ENCODE data around the gene ANKRD1.

The ANKRD1 gene

DNA sequence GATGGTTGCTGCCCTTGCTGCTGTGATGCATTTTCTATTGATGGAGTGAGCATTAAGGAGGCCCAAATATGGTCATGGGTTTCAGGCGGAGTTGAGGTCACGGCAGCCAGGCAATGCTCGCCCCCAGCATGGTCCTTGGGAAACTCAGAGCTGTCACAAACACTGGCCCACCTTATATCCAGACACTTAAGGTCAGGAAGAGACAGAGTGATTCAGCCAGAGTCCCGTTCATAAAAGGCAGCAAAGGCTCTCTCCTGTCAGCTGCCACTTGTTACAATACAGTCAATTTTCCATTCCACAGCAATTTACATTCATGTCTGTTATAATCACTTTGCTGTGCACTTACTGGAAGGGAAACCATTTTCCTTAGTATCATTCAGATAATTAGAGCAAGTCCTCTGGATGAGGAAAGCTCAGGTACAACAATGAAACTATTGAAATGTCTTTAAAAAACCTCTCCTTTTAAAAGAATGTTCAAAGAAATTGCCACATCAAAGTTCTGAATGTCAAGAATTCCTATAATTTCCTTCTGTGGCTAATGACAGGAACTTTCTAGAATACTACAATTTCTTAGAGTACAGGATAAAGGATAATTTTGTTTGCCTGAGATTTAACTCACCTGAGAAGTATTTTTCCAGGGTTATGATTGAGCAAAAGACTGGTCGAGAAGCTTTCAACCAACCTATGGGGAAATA is 14.8 kb upstream of the ANKRD1 start:
- no peak for DNase-seq (ENCODE audit: low read depth)

GRCh38 chr10:90930971-90931871 is 10.3 kb upstream of the ANKRD1 start:
- DNase-seq (ENCODE audit: low read depth), result peak; percentile 72

- DNase-seq (ENCODE audit: low read depth), result peak; percentile 16
Measured at GRCh38 chr10:90930070-90930837, 9.4 kb upstream of the ANKRD1 start.

DNA sequence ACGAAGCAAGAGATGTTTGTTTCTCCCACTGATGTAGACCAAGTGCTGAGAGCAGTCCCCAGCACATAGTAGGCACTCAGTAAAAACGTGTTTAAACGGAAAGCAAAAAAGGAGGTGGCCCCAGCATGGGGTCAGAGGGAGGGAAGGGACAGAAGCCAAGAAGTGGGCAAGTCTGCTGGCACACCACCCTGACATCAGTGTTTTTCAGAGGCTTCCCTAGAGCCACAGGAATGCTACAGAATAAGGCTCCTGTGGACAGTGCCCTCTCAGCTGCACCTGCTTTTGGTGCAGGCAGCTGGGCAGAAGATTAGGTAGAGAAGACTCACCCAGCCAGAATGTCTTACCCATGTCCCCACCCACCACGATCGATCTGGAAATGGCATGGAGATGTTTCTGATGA is 8.3 kb upstream of the ANKRD1 start:
- DNase-seq (ENCODE audit: low read depth), result no peak

GRCh38 chr10:90927293-90927692 is 6.4 kb upstream of the ANKRD1 start:
- DNase-seq (ENCODE audit: low read depth), result no peak

- DNase-seq (ENCODE audit: low read depth), result no peak
Measured at GRCh38 chr10:90925079-90926029, 4.5 kb upstream of the ANKRD1 start.

- DNase-seq (ENCODE audit: low read depth), result no peak
Measured at GRCh38 chr10:90924552-90924951, 3.7 kb upstream of the ANKRD1 start.

- no peak for DNase-seq (ENCODE audit: low read depth)
Measured at GRCh38 chr10:90923111-90923731, 2.3 kb upstream of the ANKRD1 start.

DNA sequence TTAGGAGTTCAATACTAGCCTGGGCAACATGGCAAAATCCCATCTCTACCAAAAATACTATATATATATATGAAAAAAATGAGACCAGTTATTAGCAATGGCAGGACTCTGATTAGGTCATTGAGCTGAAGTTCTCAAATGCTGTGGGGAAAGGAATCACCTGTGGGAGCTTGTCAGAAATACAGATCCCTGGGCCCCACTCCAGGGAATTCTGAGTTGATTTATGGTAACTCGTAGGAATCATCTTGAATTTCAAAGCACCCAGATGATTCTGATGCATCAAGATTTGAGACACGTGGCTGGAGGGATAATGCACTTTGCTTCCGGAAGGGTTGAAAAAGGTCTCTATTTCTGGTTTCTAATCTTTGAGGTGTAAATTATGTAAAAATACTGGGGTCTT is 1.0 kb upstream of the ANKRD1 start:
- DNase-seq (ENCODE audit: low read depth), result no peak

GRCh38 chr10:90919683-90920574 is 958 bp downstream of the ANKRD1 start:
- no peak for DNase-seq (ENCODE audit: low read depth)

GRCh38 chr10:90917968-90918318 is 2.9 kb downstream of the ANKRD1 start:
- no peak for DNase-seq (ENCODE audit: low read depth)

- DNase-seq (ENCODE audit: low read depth), result no peak
Measured at GRCh38 chr10:90917238-90917967, 3.5 kb downstream of the ANKRD1 start.

- no peak for DNase-seq (ENCODE audit: low read depth)
Measured at GRCh38 chr10:90916392-90917237, 4.3 kb downstream of the ANKRD1 start.

DNA sequence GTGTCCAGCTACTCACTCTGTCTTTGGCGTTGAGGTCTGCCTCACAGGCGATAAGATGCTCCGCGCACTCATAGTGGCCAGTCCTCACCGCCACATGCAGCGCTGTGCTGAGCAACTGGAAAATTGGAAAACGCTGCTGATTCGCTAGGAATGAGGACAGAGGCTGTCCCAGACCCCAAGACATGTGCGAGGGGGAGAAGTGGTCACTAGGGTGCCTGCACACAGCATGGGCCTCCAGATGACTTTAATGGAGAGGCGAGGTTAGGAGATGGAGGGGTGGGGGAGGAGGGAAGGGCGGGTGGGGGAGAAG is 5.2 kb downstream of the ANKRD1 start:
- DNase-seq (ENCODE audit: low read depth), result no peak

GRCh38 chr10:90914992-90915765 is 5.7 kb downstream of the ANKRD1 start:
- DNase-seq (ENCODE audit: low read depth), result no peak

GRCh38 chr10:90913774-90914420 is 7.0 kb downstream of the ANKRD1 start:
- DNase-seq (ENCODE audit: low read depth), result no peak

GRCh38 chr10:90912854-90913479 is 7.9 kb downstream of the ANKRD1 start:
- no peak for DNase-seq (ENCODE audit: low read depth)
